Keratinocyte (primary cell): ENCODE measurements around the gene NCS1. TPM values are rescaled to one million over a fixed set of nuclear protein-coding genes. Genes with fewer than 3 reads are reported as not detected.
A peak's percentile ranks its signal among the peaks of the same experiment; 100 is the strongest.

Experiments used
- DNase-seq: peaks from one replicate; pipeline ENCODE4 v3.0.0-alpha.2; 2011; ENCODE audit warnings: low read depth, missing footprints, low spot score
- FAIRE-seq: peaks from 2 replicates; lab custom pipeline; 2011; peaks lifted over from hg19 to GRCh38; lab: Jason Lieb, UNC
- H2AFZ ChIP-seq: 2 replicates; pipeline ENCODE4 v1.6.0; 2012; ENCODE audit warnings: low read length, control low read depth, inconsistent platforms; ENCODE audit not compliant: control insufficient read depth
- H3K27ac ChIP-seq: 2 replicates; pipeline ENCODE4 v1.5.1; 2011; ENCODE audit warnings: low read length; ENCODE audit not compliant: control insufficient read depth, insufficient read depth
- H3K27me3 ChIP-seq: 3 replicates; pipeline ENCODE4 v1.6.0; 2011; ENCODE audit warnings: low read length; ENCODE audit not compliant: control insufficient read depth, insufficient read depth; ENCODE audit errors: extremely low read depth
- H3K36me3 ChIP-seq, 2 experiments: 2 replicates in 1 of 2; 3 replicates in 1 of 2; pipeline ENCODE4 v1.5.1; 2011; ENCODE audit warnings: low read length in 2 of 2, mild to moderate bottlenecking in 1 of 2; ENCODE audit not compliant: control insufficient read depth in 2 of 2, insufficient read depth in 2 of 2; ENCODE audit errors: extremely low read depth in 1 of 2
- H3K4me1 ChIP-seq: 3 replicates; pipeline ENCODE4 v1.5.1; 2011; ENCODE audit warnings: low read length; ENCODE audit not compliant: control insufficient read depth, insufficient read depth; ENCODE audit errors: extremely low read depth
- H3K4me2 ChIP-seq: 3 replicates; pipeline ENCODE4 v1.6.0; 2011; ENCODE audit warnings: low read depth, low read length; ENCODE audit not compliant: control insufficient read depth, insufficient read depth; ENCODE audit errors: extremely low read depth
- H3K4me3 ChIP-seq, 3 experiments: fragments of 200-600 bp in 1 of 3; sonication (generic) in 1 of 3; 2 replicates in 2 of 3; 3 replicates in 1 of 3; pipeline ENCODE4 v1.5.1; 2011 to 2016; ENCODE audit warnings: low read length in 3 of 3, mild to moderate bottlenecking in 3 of 3, control low read depth in 2 of 3, inconsistent platforms in 1 of 3, low read depth in 1 of 3, mixed read lengths in 1 of 3, mixed run types in 1 of 3, moderate library complexity in 1 of 3; ENCODE audit not compliant: control insufficient read depth in 2 of 3, insufficient read depth in 2 of 3; ENCODE audit errors: extremely low read depth in 1 of 3
- H3K79me2 ChIP-seq: 2 replicates; pipeline ENCODE4 v1.6.0; 2012; ENCODE audit warnings: low read length; ENCODE audit not compliant: control insufficient read depth, insufficient read depth
- H3K9ac ChIP-seq: 3 replicates; pipeline ENCODE4 v1.6.0; 2011; ENCODE audit warnings: low read length; ENCODE audit not compliant: control insufficient read depth, insufficient read depth; ENCODE audit errors: extremely low read depth
- H3K9me1 ChIP-seq: 3 replicates; pipeline ENCODE4 v1.6.0; 2011; ENCODE audit warnings: low read length; ENCODE audit not compliant: control insufficient read depth, insufficient read depth; ENCODE audit errors: extremely low read depth
- H3K9me3 ChIP-seq: 2 replicates; pipeline ENCODE4 v1.5.1; 2012; ENCODE audit warnings: low read depth, low read length; ENCODE audit not compliant: control insufficient read depth
- H4K20me1 ChIP-seq: 3 replicates; pipeline ENCODE4 v1.6.0; 2011; ENCODE audit warnings: low read length; ENCODE audit not compliant: control insufficient read depth, insufficient read depth; ENCODE audit errors: extremely low read depth
- CTCF ChIP-seq, 3 experiments: IDR thresholded peaks in 1 of 3; conservative IDR thresholded peaks in 1 of 3; optimal IDR thresholded peaks in 1 of 3; 2 replicates in 2 of 3; 3 replicates in 1 of 3; pipeline versions ENCODE3 to v1.5.1; 2011; ENCODE audit warnings: low read length in 3 of 3, mild to moderate bottlenecking in 3 of 3, moderate library complexity in 2 of 3, control low read depth in 1 of 3, inconsistent platforms in 1 of 3; ENCODE audit not compliant: insufficient read depth in 2 of 3; ENCODE audit errors: extremely low read depth in 1 of 3
- EZH2 ChIP-seq: IDR thresholded peaks from one replicate; pipeline ENCODE4 v1.6.1; 2012; ENCODE audit warnings: inconsistent platforms, mild to moderate bottlenecking, low read length, moderate library complexity
- dilution Hi-C: fragments of 300-500 bp; cut with MboI; formaldehyde crosslinking; loops from one replicate; pipeline ENCODE4 v1.7.0; 2020; ENCODE audit warnings: low sequenced_read_pairs; ENCODE audit not compliant: extremely low pct_ligation_motif_present
- polyA plus RNA-seq, 5 experiments: library from polyadenylated mRNA; depleted of rRNA in 3 of 5; stranded (reverse) in 3 of 5; stranded (forward) in 1 of 5; unstranded in 1 of 5; fragments of >200 nt; gene quantifications; 1 replicate in 1 of 5; 2 replicates in 3 of 5; 3 replicates in 1 of 5; pipeline versions ENCODE4 v1.2.1 to v1.2.3, GENCODE V29; 2011 to 2012; ENCODE audit warnings: missing spikeins in 2 of 5, low read depth in 1 of 5, low replicate concordance in 1 of 5

NCS1 gene
- polyA plus RNA-seq, 1 donor (not counting 4 experiments of a cell fraction or from before 2014, with no cell fraction given), result 49.1 TPM

- Histone ChIP-seq H3K9ac (no peak overlapping the region), H3K79me2 (peaks cover 78% of the 10 kb centered on the region), H3K27me3 (no peaks in the 10 kb centered on the region), H3K4me1 (peaks cover 46% of the 10 kb centered on the region), H2AFZ (no peak overlapping the region), H3K4me2 (peak overlapping the region; percentile 45), H3K9me1 (peaks cover 2% of the 10 kb centered on the region), H3K36me3 (peaks cover 0 to 1% of the 10 kb centered on the region in 2 experiments), H3K27ac (no peak overlapping the region), H3K9me3 (no peaks in the 10 kb centered on the region), H4K20me1 (peaks cover 15% of the 10 kb centered on the region), H3K4me3 (no peak overlapping the region)
- FAIRE-seq (peak; percentile 83), DNase-seq (no peak)
- dilution Hi-C loops, result no loop called here
- TF ChIP-seq CTCF (optimal IDR thresholded peaks at IDR 0.05 in 1 of 3, IDR thresholded peaks at IDR 0.05 in 1 of 3, conservative IDR thresholded peaks at IDR 0.05 in 1 of 3; ENCODE audit: extremely low read depth in 1 of 3, insufficient read depth in 2 of 3, low read length in 3 of 3), result no peak
- no peak for TF ChIP-seq EZH2
Measured at GRCh38 chr9:130194378-130194932, 22.3 kb downstream of the NCS1 start.

GRCh38 chr9:130195638-130196037 is 23.4 kb downstream of the NCS1 start:
- dilution Hi-C loops, result no loop called here
- Histone ChIP-seq H3K36me3 (peaks cover 0 to 1% of the 10 kb centered on the region in 2 experiments), H3K4me1 (peaks cover 58% of the 10 kb centered on the region), H4K20me1 (peaks cover 15% of the 10 kb centered on the region), H3K79me2 (peaks cover 75% of the 10 kb centered on the region), H3K27ac (no peak overlapping the region), H2AFZ (no peak overlapping the region), H3K4me3 (no peak overlapping the region), H3K4me2 (no peak overlapping the region), H3K9ac (no peak overlapping the region), H3K27me3 (no peaks in the 10 kb centered on the region), H3K9me3 (no peaks in the 10 kb centered on the region), H3K9me1 (peaks cover 2% of the 10 kb centered on the region)
- FAIRE-seq (no peak), DNase-seq (no peak)
- TF ChIP-seq EZH2, result no peak

- no peak overlapping the region for H3K9ac ChIP-seq
- H3K9me1 ChIP-seq, result peaks cover 2% of the 10 kb centered on the region
- H3K27ac ChIP-seq, result no peak overlapping the region
- no peak overlapping the region for H3K4me2 ChIP-seq
- H3K9me3 ChIP-seq, result no peaks in the 10 kb centered on the region
- H3K27me3 ChIP-seq, result no peaks in the 10 kb centered on the region
- TF ChIP-seq EZH2 (no peak), CTCF (optimal IDR thresholded peaks at IDR 0.05 in 1 of 3, IDR thresholded peaks at IDR 0.05 in 1 of 3, conservative IDR thresholded peaks at IDR 0.05 in 1 of 3; ENCODE audit: extremely low read depth in 1 of 3, insufficient read depth in 2 of 3, low read length in 3 of 3) (no peak)
- peaks cover 0 to 1% of the 10 kb centered on the region in 2 experiments for H3K36me3 ChIP-seq
- H3K4me1 ChIP-seq, result peaks cover 68% of the 10 kb centered on the region
- no peak overlapping the region for H2AFZ ChIP-seq
- FAIRE-seq (no peak), DNase-seq (no peak)
- peaks cover 15% of the 10 kb centered on the region for H4K20me1 ChIP-seq
- no peak overlapping the region for H3K4me3 ChIP-seq
- H3K79me2 ChIP-seq, result peaks cover 65% of the 10 kb centered on the region
- dilution Hi-C loops, result no loop called here
Measured at GRCh38 chr9:130196643-130197042, 24.4 kb downstream of the NCS1 start.
